ENCODE data around the gene JPT2. TPM values are rescaled to one million over a fixed set of nuclear protein-coding genes. Genes with fewer than 3 reads are reported as not detected.
A peak's percentile ranks its signal among the peaks of the same experiment; 100 is the strongest.

Gene JPT2
- total and polyA plus RNA-seq, 8 donors = 64.8 to 79.5 (median 72.3) TPM

GRCh38 chr16:1670371-1670770 is 7.7 kb upstream of the JPT2 start:
- H3K27me3 ChIP-seq = no peaks in the 10 kb centered on the region
- peak in 1 of 4 donors; percentile 54 for DNase-seq
- H3K4me3 ChIP-seq = no peak overlapping the region
- H3K4me1 ChIP-seq = no peaks in the 10 kb centered on the region
- no peak for TF ChIP-seq CTCF (IDR thresholded peaks at IDR 0.05)
- H3K9me3 ChIP-seq = no peaks in the 10 kb centered on the region
- H3K36me3 ChIP-seq = peaks cover 0 to 97% of the 10 kb centered on the region in 2 donors
- intact Hi-C loops (cut with DNase I) = no loop called here
- no peak for ATAC-seq
- H3K27ac ChIP-seq = no peak overlapping the region

- no peak for TF ChIP-seq CTCF (IDR thresholded peaks at IDR 0.05)
- no peaks in the 10 kb centered on the region for H3K4me1 ChIP-seq
- DNase-seq = peak in 1 of 4 donors; percentile 28
- ATAC-seq = no peak
- no peaks in the 10 kb centered on the region for H3K9me3 ChIP-seq
- H3K36me3 ChIP-seq = peaks cover 0 to 97% of the 10 kb centered on the region in 2 donors
- H3K4me3 ChIP-seq = no peak overlapping the region
- intact Hi-C loops (cut with DNase I) = no loop called here
- no peak overlapping the region for H3K27ac ChIP-seq
- no peaks in the 10 kb centered on the region for H3K27me3 ChIP-seq
These were observed 7.2 kb upstream of the JPT2 start for GRCh38 chr16:1670866-1671265.

- TF ChIP-seq CTCF (IDR thresholded peaks at IDR 0.05) = no peak
- no peak for DNase-seq
- ATAC-seq = no peak
- peaks cover 0 to 8% of the 10 kb centered on the region in 2 donors for H3K4me1 ChIP-seq
- no peak overlapping the region for H3K4me3 ChIP-seq
- no peaks in the 10 kb centered on the region for H3K9me3 ChIP-seq
- H3K36me3 ChIP-seq = peaks cover 0 to 72% of the 10 kb centered on the region in 2 donors
- intact Hi-C loops (cut with DNase I) = no loop called here
- H3K27ac ChIP-seq = no peak overlapping the region
- no peaks in the 10 kb centered on the region for H3K27me3 ChIP-seq
These were observed 4.5 kb upstream of the JPT2 start for GRCh38 chr16:1673424-1674151.

- no peak for ATAC-seq
- no peaks in the 10 kb centered on the region for H3K27me3 ChIP-seq
- H3K27ac ChIP-seq = no peak overlapping the region
- DNase-seq = no peak
- H3K9me3 ChIP-seq = no peaks in the 10 kb centered on the region
- peaks cover 5 to 14% of the 10 kb centered on the region in 2 donors for H3K4me1 ChIP-seq
- no peak for TF ChIP-seq CTCF (IDR thresholded peaks at IDR 0.05)
- intact Hi-C loops (cut with DNase I) = no loop called here
- peaks cover 0 to 65% of the 10 kb centered on the region in 2 donors for H3K36me3 ChIP-seq
- H3K4me3 ChIP-seq = no peak overlapping the region
These were observed 3.8 kb upstream of the JPT2 start for GRCh38 chr16:1674306-1674705.

GRCh38 chr16:1674751-1675664 is 3.1 kb upstream of the JPT2 start:
- peaks cover 0 to 58% of the 10 kb centered on the region in 2 donors for H3K36me3 ChIP-seq

More at GRCh38 chr16:1674751-1675664, 3.1 kb upstream of the JPT2 start:
- Histone ChIP-seq H3K9me3 (no peaks in the 10 kb centered on the region), H3K4me1 (peaks cover 5 to 21% of the 10 kb centered on the region in 2 donors), H3K27ac (no peak overlapping the region), H3K27me3 (no peaks in the 10 kb centered on the region), H3K4me3 (no peak overlapping the region)
- no peak for TF ChIP-seq CTCF (IDR thresholded peaks at IDR 0.05)
- ATAC-seq (no peak), DNase-seq (no peak)
- intact Hi-C loops (cut with DNase I) = no loop called here

All from left lung (tissue), 10 donors.